Progenitor cell of endocrine pancreas (in vitro differentiated cells): Measurements from ENCODE around the gene SCAMP1. TPM values are rescaled to one million over a fixed set of nuclear protein-coding genes. Genes with fewer than 3 reads are reported as not detected.
A peak's percentile ranks its signal among the peaks of the same experiment; 100 is the strongest.

Experiments
- DNase-seq: peaks from one replicate; pipeline ENCODE4 v3.0.0; 2021; ENCODE audit warnings: low spot score; ENCODE audit not compliant: unreplicated experiment
- H3K27ac Mint-ChIP-seq: 2 replicates; pipeline ENCODE4 v1.8.0; 2021; ENCODE audit warnings: mild to moderate bottlenecking, moderate library complexity, mixed read lengths
- H3K27me3 Mint-ChIP-seq: 2 replicates; pipeline ENCODE4 v1.8.0; 2021; ENCODE audit warnings: mixed read lengths
- H3K36me3 Mint-ChIP-seq: 2 replicates; pipeline ENCODE4 v1.8.0; 2022; ENCODE audit warnings: mixed read lengths; ENCODE audit not compliant: insufficient read depth
- H3K4me1 Mint-ChIP-seq: 2 replicates; pipeline ENCODE4 v1.8.0; 2021; ENCODE audit warnings: low read depth, mixed read lengths
- H3K4me3 Mint-ChIP-seq: 2 replicates; pipeline ENCODE4 v1.8.0; 2021; ENCODE audit warnings: low read depth, mild to moderate bottlenecking, moderate library complexity, mixed read lengths
- H3K9me3 Mint-ChIP-seq: 2 replicates; pipeline ENCODE4 v1.8.0; 2021; ENCODE audit warnings: low read depth, mixed read lengths
- total RNA-seq: library from RNA; stranded (reverse); gene quantifications from 2 replicates; pipeline ENCODE4 v1.2.1, GENCODE V29; 2021
- TF ChIP-seq, protein P1 (sequence below): fragments of 200-600 bp; sonication (generic); IDR thresholded peaks from one replicate; pipeline ENCODE4 v1.5.0; 2021; ENCODE audit warnings: antibody characterized with exemption, mild to moderate bottlenecking; ENCODE audit not compliant: unreplicated experiment

The SCAMP1 gene
- total RNA-seq, 1 donor from 2014 or later, result 43.5 TPM

DNA sequence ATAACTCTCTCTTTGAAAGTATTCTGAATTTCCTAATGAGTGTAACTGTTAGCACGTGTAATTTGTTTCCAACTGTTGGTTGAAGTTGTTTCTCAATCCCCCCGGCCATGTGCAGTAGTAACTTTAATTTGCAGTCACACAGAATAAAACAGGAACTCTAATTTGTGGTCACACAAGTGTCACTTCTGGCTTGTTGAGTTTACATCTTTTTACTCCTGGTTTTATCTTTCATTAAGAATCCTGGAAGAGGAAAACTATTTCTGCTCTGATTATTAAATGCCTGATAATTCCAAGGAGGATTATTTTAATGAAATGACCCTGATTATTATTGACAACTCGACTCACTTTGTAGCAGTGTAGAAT, 1.2 kb downstream of the SCAMP1 start:
- no peak for DNase-seq
- H3K4me3 Mint-ChIP-seq, result peak overlapping the region; percentile 96

DNA sequence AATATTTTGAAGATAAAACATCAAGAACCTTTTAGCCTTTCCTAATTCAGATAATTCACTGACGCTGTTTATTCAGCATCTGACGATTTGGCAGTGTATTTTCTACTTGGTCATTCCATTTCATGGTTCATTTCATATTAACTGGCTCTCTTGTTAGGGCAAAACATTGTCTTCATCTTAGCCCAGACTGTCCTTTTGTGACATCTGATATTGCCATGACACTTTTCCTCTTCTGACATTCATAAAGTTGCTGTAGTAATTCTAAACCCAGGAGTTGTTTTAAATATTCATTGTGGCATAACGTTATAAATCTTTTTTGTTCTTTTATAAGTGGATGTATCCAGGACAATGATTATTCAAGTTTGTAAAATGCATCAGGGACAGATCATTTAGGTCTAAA, 1.8 kb downstream of the SCAMP1 start:
- Mint-ChIP-seq H3K36me3 (no peaks in the 10 kb centered on the region), H3K4me3 (peak overlapping the region; percentile 96), H3K4me1 (peaks cover 11% of the 10 kb centered on the region), H3K27ac (no peak overlapping the region), H3K27me3 (no peaks in the 10 kb centered on the region), H3K9me3 (no peaks in the 10 kb centered on the region)
- TF ChIP-seq, protein P1, sequence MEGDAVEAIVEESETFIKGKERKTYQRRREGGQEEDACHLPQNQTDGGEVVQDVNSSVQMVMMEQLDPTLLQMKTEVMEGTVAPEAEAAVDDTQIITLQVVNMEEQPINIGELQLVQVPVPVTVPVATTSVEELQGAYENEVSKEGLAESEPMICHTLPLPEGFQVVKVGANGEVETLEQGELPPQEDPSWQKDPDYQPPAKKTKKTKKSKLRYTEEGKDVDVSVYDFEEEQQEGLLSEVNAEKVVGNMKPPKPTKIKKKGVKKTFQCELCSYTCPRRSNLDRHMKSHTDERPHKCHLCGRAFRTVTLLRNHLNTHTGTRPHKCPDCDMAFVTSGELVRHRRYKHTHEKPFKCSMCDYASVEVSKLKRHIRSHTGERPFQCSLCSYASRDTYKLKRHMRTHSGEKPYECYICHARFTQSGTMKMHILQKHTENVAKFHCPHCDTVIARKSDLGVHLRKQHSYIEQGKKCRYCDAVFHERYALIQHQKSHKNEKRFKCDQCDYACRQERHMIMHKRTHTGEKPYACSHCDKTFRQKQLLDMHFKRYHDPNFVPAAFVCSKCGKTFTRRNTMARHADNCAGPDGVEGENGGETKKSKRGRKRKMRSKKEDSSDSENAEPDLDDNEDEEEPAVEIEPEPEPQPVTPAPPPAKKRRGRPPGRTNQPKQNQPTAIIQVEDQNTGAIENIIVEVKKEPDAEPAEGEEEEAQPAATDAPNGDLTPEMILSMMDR, result no peak
- no peak for DNase-seq

More for the DNA sequence above, 1.2 kb downstream of the SCAMP1 start:
- TF ChIP-seq, protein P1, result no peak
- Mint-ChIP-seq H3K36me3 (no peaks in the 10 kb centered on the region), H3K9me3 (no peaks in the 10 kb centered on the region), H3K27me3 (no peaks in the 10 kb centered on the region), H3K4me1 (peaks cover 11% of the 10 kb centered on the region), H3K27ac (peak overlapping the region; percentile 96)

DNA sequence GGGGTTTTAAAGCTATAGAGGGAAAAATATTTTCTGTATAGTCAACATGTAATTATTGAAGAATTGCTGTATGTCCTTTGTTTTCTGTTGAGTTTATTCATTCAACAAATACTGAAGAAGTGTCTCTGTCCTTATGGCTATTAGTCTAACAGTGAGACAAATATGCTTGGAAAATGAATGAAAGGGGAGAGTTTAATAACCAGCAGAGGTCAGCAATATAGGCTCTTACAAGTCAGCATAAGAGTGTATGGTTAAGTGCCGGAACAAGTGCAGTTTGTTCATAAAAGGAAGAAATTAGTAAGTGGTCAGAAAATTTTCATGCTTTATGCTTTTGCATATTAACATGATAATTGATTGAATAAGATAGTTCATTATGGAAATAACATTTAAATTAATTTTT, 3.6 kb downstream of the SCAMP1 start:
- H3K36me3 Mint-ChIP-seq, result no peaks in the 10 kb centered on the region
- TF ChIP-seq, protein P1, result no peak
- H3K4me1 Mint-ChIP-seq, result peaks cover 11% of the 10 kb centered on the region
- no peaks in the 10 kb centered on the region for H3K27me3 Mint-ChIP-seq
- no peak overlapping the region for H3K27ac Mint-ChIP-seq
- H3K4me3 Mint-ChIP-seq, result no peak overlapping the region
- no peaks in the 10 kb centered on the region for H3K9me3 Mint-ChIP-seq
- no peak for DNase-seq

DNA sequence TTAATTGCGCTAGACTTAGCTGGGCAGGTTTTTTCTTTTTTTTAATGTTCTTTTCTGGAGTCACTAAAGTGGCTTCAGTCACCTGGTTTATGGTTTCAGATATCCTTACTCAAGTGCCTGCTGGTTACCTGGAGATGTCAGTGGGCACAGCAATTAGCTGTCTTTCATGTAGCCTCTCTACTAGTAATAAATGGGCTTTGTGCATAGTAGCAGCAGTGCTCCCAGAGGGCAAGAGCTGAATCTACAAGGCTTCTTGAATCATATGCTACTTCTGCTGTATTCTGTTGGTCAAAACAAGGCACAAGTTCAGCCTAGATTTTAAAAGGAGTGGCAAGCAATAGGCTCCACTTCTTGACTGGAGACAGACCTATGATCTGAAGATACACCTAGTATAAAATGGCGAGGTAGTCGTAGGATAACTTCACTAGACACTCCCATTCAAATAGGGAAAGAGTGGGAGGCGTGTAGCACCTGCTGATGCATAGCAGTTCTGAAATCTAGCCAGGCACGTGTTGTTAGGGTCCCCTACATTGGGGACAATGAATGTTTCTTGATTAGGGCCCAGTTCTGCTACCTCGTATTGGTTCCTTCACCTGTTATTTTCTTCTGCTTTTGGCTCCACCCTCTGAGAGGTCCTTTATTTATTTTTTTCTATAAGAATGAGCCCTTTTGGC, 7.0 kb downstream of the SCAMP1 start:
- no peaks in the 10 kb centered on the region for H3K4me1 Mint-ChIP-seq
- no peak overlapping the region for H3K4me3 Mint-ChIP-seq
- no peaks in the 10 kb centered on the region for H3K9me3 Mint-ChIP-seq
- no peak overlapping the region for H3K27ac Mint-ChIP-seq
- H3K36me3 Mint-ChIP-seq, result no peaks in the 10 kb centered on the region
- TF ChIP-seq, protein P1, result peak; percentile 27
- H3K27me3 Mint-ChIP-seq, result no peaks in the 10 kb centered on the region
- DNase-seq, result no peak

DNA sequence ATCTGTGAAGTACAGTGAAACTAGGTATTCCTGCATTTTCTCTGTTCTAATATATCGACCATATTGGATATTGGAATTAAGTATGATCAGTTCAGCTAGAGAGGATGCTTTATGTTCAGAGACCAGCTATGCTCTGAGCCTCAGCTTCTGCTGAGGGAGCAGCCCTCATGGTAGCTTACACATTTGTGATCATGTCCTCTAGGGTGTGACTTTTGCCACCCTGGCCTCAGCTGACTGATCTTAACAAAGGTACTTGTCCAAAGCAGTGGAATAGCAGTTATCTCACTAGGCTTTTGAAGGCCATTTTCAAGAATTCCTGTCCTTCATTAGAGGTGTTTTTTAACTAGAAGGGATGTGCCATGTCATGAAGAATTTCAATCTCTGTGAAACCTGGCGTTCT, 9.3 kb downstream of the SCAMP1 start:
- Mint-ChIP-seq H3K4me3 (no peak overlapping the region), H3K9me3 (no peaks in the 10 kb centered on the region), H3K27ac (no peak overlapping the region), H3K27me3 (no peaks in the 10 kb centered on the region), H3K36me3 (no peaks in the 10 kb centered on the region), H3K4me1 (peaks cover 3% of the 10 kb centered on the region)
- no peak for DNase-seq
- TF ChIP-seq, protein P1, result no peak
